Peyer's patch (tissue), 4 donors: ENCODE data around the gene ZYX.

Source experiments
- CTCF ChIP-seq, 6 experiments: fragments of 450-650 bp in 4 of 6; fragments of 200-600 bp in 2 of 6; sonication (generic) in 1 of 6; IDR thresholded peaks; one replicate each; pipeline ENCODE4 v1.5.1; 2017 to 2019; ENCODE audit warnings: antibody characterized with exemption in 6 of 6, mild to moderate bottlenecking in 3 of 6, moderate library complexity in 1 of 6
- POLR2A ChIP-seq, 2 donors: fragments of 450-650 bp; IDR thresholded peaks; one replicate each; pipeline ENCODE4 v1.5.1; 2017; ENCODE audit warnings: antibody characterized with exemption in 2 of 2, mild to moderate bottlenecking in 2 of 2, moderate library complexity in 2 of 2

GRCh38 chr7:143426479-143427142 lies 45.5 kb downstream of the ZYX start:
- TF ChIP-seq POLR2A (IDR thresholded peaks at IDR 0.05) (no peak), CTCF (IDR thresholded peaks at IDR 0.05) (no peak)
